ENCODE results near the gene CSMD2.

GRCh38 chr1:33725556-33726160, 439.4 kb downstream of the CSMD2 start:
- TF ChIP-seq POLR2A (IDR thresholded peaks at IDR 0.05) (no peak), CTCF (IDR thresholded peaks at IDR 0.05 in 4 of 5, conservative IDR thresholded peaks at IDR 0.05 in 1 of 5) (no peak)

All from gastrocnemius medialis (tissue), 4 donors.